Epidermal melanocyte (primary cell): ENCODE results near the gene LMBR1L.

Experiments
- DNase-seq: peaks from one replicate; pipeline ENCODE4 v3.0.0; 2011; ENCODE audit warnings: low spot score; ENCODE audit not compliant: insufficient read length

Gene LMBR1L

GRCh38 chr12:49054096-49054495 is 56.6 kb downstream of the LMBR1L start:
- peak; percentile 8 for DNase-seq

GRCh38 chr12:49052451-49053208 is 58.0 kb downstream of the LMBR1L start:
- DNase-seq, result peak; percentile 12

GRCh38 chr12:49051777-49052438 is 58.7 kb downstream of the LMBR1L start:
- peak; percentile 14 for DNase-seq

GRCh38 chr12:49051373-49051764 is 59.3 kb downstream of the LMBR1L start:
- DNase-seq, result peak; percentile 10

GRCh38 chr12:49050507-49051372 is 59.9 kb downstream of the LMBR1L start:
- DNase-seq, result peak; percentile 14

GRCh38 chr12:49049566-49050224 is 61.0 kb downstream of the LMBR1L start:
- DNase-seq, result peak; percentile 14

GRCh38 chr12:49048953-49049352 is 61.7 kb downstream of the LMBR1L start:
- DNase-seq, result no peak
